A673 (cell line): Measurements from ENCODE around the gene ZFP90. TPM values are rescaled to one million over a fixed set of nuclear protein-coding genes. Genes with fewer than 3 reads are reported as not detected.

Experiments used
- BruUV-seq: library from RNA; stranded (reverse); fragments of 400-500 nt; replicated peaks from 2 replicates; lab custom pipeline; 2021; lab: Mats Ljungman, UMichigan
- CTCF ChIA-PET: fragments of 300-600 bp; sonication (Branson Sonifier 250); formaldehyde crosslinking; loops from one replicate; lab custom pipeline; 2022; ENCODE audit warnings: antibody characterized with exemption; lab: Charles Lee
- POLR2A ChIA-PET: fragments of 300-600 bp; sonication (Branson Sonifier 250); formaldehyde crosslinking; loops from one replicate; lab custom pipeline; 2022; ENCODE audit warnings: antibody characterized with exemption; ENCODE audit not compliant: low non-redundant PET; lab: Charles Lee
- DNase-seq: peaks from one replicate; pipeline ENCODE4 v3.0.0-alpha.2; 2015; ENCODE audit warnings: low spot score
- H3K27ac ChIP-seq: fragments of 200-600 bp; sonication (generic); 2 replicates; pipeline ENCODE4 v1.5.1; 2016; ENCODE audit warnings: mixed run types, low read depth, mild to moderate bottlenecking, mixed read lengths, antibody characterized with exemption, low read length; ENCODE audit not compliant: poor library complexity, severe bottlenecking
- H3K27me3 ChIP-seq: fragments of 200-600 bp; sonication (generic); replicated peaks from 2 replicates; pipeline ENCODE4 v1.6.1; 2017; ENCODE audit warnings: mixed run types, low read depth, mild to moderate bottlenecking, mixed read lengths, antibody characterized with exemption, low read length; ENCODE audit not compliant: insufficient read depth, poor library complexity
- H3K36me3 ChIP-seq: fragments of 200-600 bp; sonication (generic); 2 replicates; pipeline ENCODE4 v1.6.1; 2016; ENCODE audit warnings: mixed run types, mild to moderate bottlenecking, mixed read lengths, antibody characterized with exemption, low read length; ENCODE audit not compliant: insufficient read depth, poor library complexity, severe bottlenecking
- H3K4me1 ChIP-seq: fragments of 200-600 bp; sonication (generic); 2 replicates; pipeline ENCODE4 v1.6.1; 2017; ENCODE audit warnings: mixed run types, mild to moderate bottlenecking, mixed read lengths, antibody characterized with exemption, low read length; ENCODE audit not compliant: insufficient read depth, poor library complexity, severe bottlenecking
- H3K4me3 ChIP-seq: fragments of 200-600 bp; sonication (generic); 2 replicates; pipeline ENCODE4 v1.5.1; 2016; ENCODE audit warnings: low read depth, mixed run types, mild to moderate bottlenecking, mixed read lengths, low read length; ENCODE audit not compliant: poor library complexity, severe bottlenecking
- H3K9me3 ChIP-seq: fragments of 200-600 bp; sonication (generic); 2 replicates; pipeline ENCODE4 v1.6.1; 2016; ENCODE audit warnings: mixed run types, low read depth, mild to moderate bottlenecking, mixed read lengths, antibody characterized with exemption, low read length; ENCODE audit not compliant: poor library complexity, severe bottlenecking
- CTCF ChIP-seq: fragments of 300-800, 200-600 bp; sonication (generic); conservative IDR thresholded peaks from 2 replicates; pipeline ENCODE4 v1.5.1; 2017; ENCODE audit warnings: low read depth, mild to moderate bottlenecking, antibody characterized with exemption, low read length, moderate library complexity, mixed read lengths
- EZH2 ChIP-seq: fragments of 200-600 bp; sonication (generic); IDR thresholded peaks from 2 replicates; pipeline ENCODE4 v1.6.1; 2017; ENCODE audit warnings: borderline replicate concordance, low read depth, mild to moderate bottlenecking, mixed read lengths, antibody characterized with exemption, low read length; ENCODE audit not compliant: poor library complexity, severe bottlenecking
- intact Hi-C: fragments of 100-400 bp; cut with micrococcal nuclease; formaldehyde crosslinking; loops from one replicate; pipeline ENCODE4 v1.10.0; 2022; ENCODE audit not compliant: unreplicated experiment
- total RNA-seq: library from RNA; stranded (reverse); gene quantifications from 2 replicates; pipeline ENCODE4 v1.2.3, GENCODE V29; 2021

The ZFP90 gene
- total RNA-seq, 1 experiment from 2014 or later = 17.5 TPM

- no TSS peak for BruUV-seq
- no peak overlapping the region for H3K27ac ChIP-seq
- H3K4me3 ChIP-seq = no peak overlapping the region
- CTCF ChIA-PET = no interaction called here
- TF ChIP-seq EZH2 (no peak), CTCF (no peak)
- H3K36me3 ChIP-seq = no peaks in the 10 kb centered on the region
- no peaks in the 10 kb centered on the region for H3K4me1 ChIP-seq
- no peak for DNase-seq
- intact Hi-C loops = no loop called here
- H3K9me3 ChIP-seq = peaks cover 7% of the 10 kb centered on the region
- no peaks in the 10 kb centered on the region for H3K27me3 ChIP-seq
- POLR2A ChIA-PET = no interaction called here
Observed at GRCh38 chr16:68617734-68618133, 78.6 kb downstream of the ZFP90 start.

Other genes starting within 250 kb of the ZFP90 start
- 24.5 and 25.3 TPM in 2 replicates for gene SLC7A6OS, start 228.3 kb upstream of the ZFP90 start, total RNA-seq
- 60.2 and 66.2 TPM in 2 replicates for gene PRMT7, start 228.3 kb upstream of the ZFP90 start, total RNA-seq
- 0.17 and 0.70 TPM in 2 replicates for gene SMPD3, start 90.8 kb upstream of the ZFP90 start, total RNA-seq
- 0.15 TPM in 1 of 2 replicates, not detected in the other for gene CDH3, start 106.0 kb downstream of the ZFP90 start, total RNA-seq
- gene CDH1, start 198.0 kb downstream of the ZFP90 start, total RNA-seq = 0.06 and 0.87 TPM in 2 replicates